GM21528 (cell line): ENCODE results near the gene ADI1.

Experiments
- ATAC-seq: cut with Tn5 transposase; IDR thresholded peaks from one replicate; pipeline ENCODE4 v1.9.1; 2021; ENCODE audit warnings: mild to moderate bottlenecking, moderate library complexity; ENCODE audit not compliant: unreplicated experiment, low FRiP score

ADI1 gene

GRCh38 chr2:3519255-3520205 is at the start of gene ADI1:
Gene ADI1, minus strand, starts transcription at chr2:3519531. Its CDS starts 44 bp downstream, at chr2:3519487.
- peak; percentile 73 for ATAC-seq

GRCh38 chr2:3566806-3567205 is 47.5 kb upstream of the ADI1 start:
- ATAC-seq, result no peak

GRCh38 chr2:3565117-3565516 is 45.8 kb upstream of the ADI1 start:
- no peak for ATAC-seq

GRCh38 chr2:3563521-3563976 is 44.2 kb upstream of the ADI1 start:
- peak; percentile 44 for ATAC-seq

- ATAC-seq, result peak; percentile 95
These were observed 39.1 kb upstream of the ADI1 start, which contains the start of gene RNASEH1 for GRCh38 chr2:3558205-3559014. Gene RNASEH1, minus strand, starts transcription at chr2:3558333. Its CDS starts 73 bp downstream, at chr2:3558260.

GRCh38 chr2:3557639-3558204 is 38.4 kb upstream of the ADI1 start:
- ATAC-seq, result peak; percentile 35

- no peak for ATAC-seq
These were observed 34.6 kb upstream of the ADI1 start for GRCh38 chr2:3553946-3554345.

- no peak for ATAC-seq
These were observed 28.6 kb upstream of the ADI1 start for GRCh38 chr2:3547915-3548314.

GRCh38 chr2:3545788-3546478 is 26.6 kb upstream of the ADI1 start:
- ATAC-seq, result no peak

- no peak for ATAC-seq
These were observed 23.8 kb upstream of the ADI1 start for GRCh38 chr2:3543023-3543683.

GRCh38 chr2:3542107-3542506 is 22.8 kb upstream of the ADI1 start:
- ATAC-seq, result no peak

GRCh38 chr2:3539836-3540235 is 20.5 kb upstream of the ADI1 start:
- ATAC-seq, result no peak

GRCh38 chr2:3536682-3537632 is 17.6 kb upstream of the ADI1 start:
- ATAC-seq, result no peak

GRCh38 chr2:3535794-3536681 is 16.7 kb upstream of the ADI1 start:
- ATAC-seq, result no peak

- ATAC-seq, result no peak
These were observed 16.1 kb upstream of the ADI1 start for GRCh38 chr2:3535467-3535793.

- no peak for ATAC-seq
These were observed 15.0 kb upstream of the ADI1 start for GRCh38 chr2:3534251-3534814.

GRCh38 chr2:3533836-3534235 is 14.5 kb upstream of the ADI1 start:
- no peak for ATAC-seq
